Skin of body (tissue), 2 donors: ENCODE data around the gene MOB1A. TPM values are rescaled to one million over a fixed set of nuclear protein-coding genes. Genes with fewer than 3 reads are reported as not detected.
"Not testable (repeated sequence)": the region's sequence is repeated elsewhere in the genome, so short reads cannot be mapped to it uniquely, and the experiment has no call there.

Experiments used
- DNase-seq: peaks from one replicate; lab custom pipeline; 2025; lab: John Stamatoyannopoulos, UW
- total RNA-seq: library from RNA; depleted of rRNA; stranded (reverse); fragments of >200 nt; gene quantifications from one replicate; pipeline ENCODE4 v1.2.3, GENCODE V29; 2014

MOB1A gene
- total RNA-seq, 1 donor from 2014 or later = 71.2 TPM

GRCh38 chr2:74199275-74199701, 20.6 kb upstream of the MOB1A start:
- peak; percentile 65 for DNase-seq

- peak; percentile 73 for DNase-seq
These were observed 20.0 kb upstream of the MOB1A start, which contains the start of gene MTHFD2 for GRCh38 chr2:74198461-74199274. TSS of gene MTHFD2 (plus strand) at chr2:74198615. CDS start at chr2:74198642, 27 bp downstream.

GRCh38 chr2:74198023-74198460, 19.4 kb upstream of the MOB1A start:
- no peak for DNase-seq

GRCh38 chr2:74197049-74197448, 18.4 kb upstream of the MOB1A start:
- DNase-seq = no peak

GRCh38 chr2:74194799-74195198, 16.1 kb upstream of the MOB1A start:
- DNase-seq = no peak

- DNase-seq = no peak
These were observed 13.1 kb upstream of the MOB1A start for GRCh38 chr2:74191596-74192380.

- DNase-seq = no peak
These were observed 10.0 kb upstream of the MOB1A start for GRCh38 chr2:74188696-74189095.

- peak; percentile 6 for DNase-seq
These were observed 9.4 kb upstream of the MOB1A start for GRCh38 chr2:74188018-74188601.

- DNase-seq = not testable (repeated sequence)
These were observed 8.0 kb upstream of the MOB1A start for GRCh38 chr2:74186706-74187105.

- no peak for DNase-seq
These were observed 7.4 kb upstream of the MOB1A start for GRCh38 chr2:74186038-74186437.

GRCh38 chr2:74183878-74184277, 5.2 kb upstream of the MOB1A start:
- DNase-seq = no peak

- peak; percentile 11 for DNase-seq
These were observed 3.1 kb upstream of the MOB1A start for GRCh38 chr2:74181739-74182138.

- no peak for DNase-seq
These were observed 585 bp upstream of the MOB1A start for GRCh38 chr2:74179063-74179865.

GRCh38 chr2:74177696-74178095, 983 bp downstream of the MOB1A start:
- no peak for DNase-seq

GRCh38 chr2:74174909-74175308, 3.8 kb downstream of the MOB1A start:
- DNase-seq = no peak

- DNase-seq = no peak
These were observed 9.9 kb downstream of the MOB1A start for GRCh38 chr2:74168739-74169138.

- DNase-seq = no peak
These were observed 13.9 kb downstream of the MOB1A start for GRCh38 chr2:74164761-74165160.

- no peak for DNase-seq
These were observed 15.7 kb downstream of the MOB1A start for GRCh38 chr2:74162951-74163350.

GRCh38 chr2:74155830-74156229, 22.8 kb downstream of the MOB1A start:
- DNase-seq = no peak

GRCh38 chr2:74152954-74153353, 25.7 kb downstream of the MOB1A start:
- no peak for DNase-seq
